ENCODE data around the gene P2RX6. TPM values are rescaled to one million over a fixed set of nuclear protein-coding genes. Genes with fewer than 3 reads are reported as not detected.

Gene P2RX6
- total RNA-seq, 2 donors from 2014 or later, result 0.34 TPM; not detected in 1

- H3K9me3 Mint-ChIP-seq, result no peaks in the 10 kb centered on the region
- ATAC-seq (no peak), DNase-seq (ENCODE audit: low spot score in 2 of 2) (no peak)
- H3K36me3 Mint-ChIP-seq, result no peaks in the 10 kb centered on the region
- H3K27ac Mint-ChIP-seq, result no peak overlapping the region
Observed at GRCh38 chr22:21018314-21018713, 3.3 kb downstream of the P2RX6 start.

GRCh38 chr22:21020802-21021429 is 6.0 kb downstream of the P2RX6 start:
- ATAC-seq, result peak in 1 of 2 donors; percentile 72
- no peak for DNase-seq (ENCODE audit: low spot score in 2 of 2)
- no peaks in the 10 kb centered on the region for H3K36me3 Mint-ChIP-seq
- H3K27ac Mint-ChIP-seq, result peak overlapping the region in 1 of 2 donors; percentile 9
- H3K9me3 Mint-ChIP-seq, result no peaks in the 10 kb centered on the region

GRCh38 chr22:21022507-21022906 is 7.5 kb downstream of the P2RX6 start:
- ATAC-seq (no peak), DNase-seq (ENCODE audit: low spot score in 2 of 2) (no peak)
- Mint-ChIP-seq H3K9me3 (no peaks in the 10 kb centered on the region), H3K27ac (no peak overlapping the region), H3K36me3 (no peaks in the 10 kb centered on the region)

- peak overlapping the region in 1 of 2 donors; percentile 62 for H3K27ac Mint-ChIP-seq
- no peak for DNase-seq (ENCODE audit: low spot score in 2 of 2)
- no peaks in the 10 kb centered on the region for H3K36me3 Mint-ChIP-seq
- H3K9me3 Mint-ChIP-seq, result no peaks in the 10 kb centered on the region
- peak in 1 of 2 donors; percentile 37 for ATAC-seq
Observed at GRCh38 chr22:21022955-21023614, 8.1 kb downstream of the P2RX6 start.

GRCh38 chr22:21025266-21025665 is 10.3 kb downstream of the P2RX6 start:
- ATAC-seq (peak in 1 of 2 donors; percentile 68), DNase-seq (ENCODE audit: low spot score in 2 of 2) (no peak)
- Mint-ChIP-seq H3K27ac (peak overlapping the region in 1 of 2 donors; percentile 87), H3K9me3 (no peaks in the 10 kb centered on the region), H3K36me3 (no peaks in the 10 kb centered on the region)

GRCh38 chr22:21025763-21026755 is 11.1 kb downstream of the P2RX6 start:
- Mint-ChIP-seq H3K27ac (peak overlapping the region in 1 of 2 donors; percentile 87), H3K9me3 (no peaks in the 10 kb centered on the region)

GRCh38 chr22:21026783-21027692 is 12.1 kb downstream of the P2RX6 start:
- no peak overlapping the region for H3K27ac Mint-ChIP-seq
- no peaks in the 10 kb centered on the region for H3K9me3 Mint-ChIP-seq
- ATAC-seq (no peak), DNase-seq (ENCODE audit: low spot score in 2 of 2) (no peak)
- H3K36me3 Mint-ChIP-seq, result peaks cover 0 to 7% of the 10 kb centered on the region in 2 donors

More at GRCh38 chr22:21025763-21026755, 11.1 kb downstream of the P2RX6 start:
- peaks cover 0 to 4% of the 10 kb centered on the region in 2 donors for H3K36me3 Mint-ChIP-seq
- ATAC-seq (no peak), DNase-seq (ENCODE audit: low spot score in 2 of 2) (no peak)

GRCh38 chr22:21028277-21029251 is 13.6 kb downstream of the P2RX6 start:
- ATAC-seq, result no peak
- H3K9me3 Mint-ChIP-seq, result no peaks in the 10 kb centered on the region

GRCh38 chr22:21029486-21030025 is 14.6 kb downstream of the P2RX6 start:
- ATAC-seq (no peak), DNase-seq (ENCODE audit: low spot score in 2 of 2) (no peak)
- Mint-ChIP-seq H3K27ac (no peak overlapping the region), H3K9me3 (no peaks in the 10 kb centered on the region), H3K36me3 (peaks cover 0 to 7% of the 10 kb centered on the region in 2 donors)

More at GRCh38 chr22:21028277-21029251, 13.6 kb downstream of the P2RX6 start:
- no peak for DNase-seq (ENCODE audit: low spot score in 2 of 2)
- Mint-ChIP-seq H3K27ac (no peak overlapping the region), H3K36me3 (peaks cover 0 to 7% of the 10 kb centered on the region in 2 donors)

GRCh38 chr22:21030032-21030431 is 15.1 kb downstream of the P2RX6 start:
- peaks cover 0 to 7% of the 10 kb centered on the region in 2 donors for H3K36me3 Mint-ChIP-seq
- no peak overlapping the region for H3K27ac Mint-ChIP-seq
- DNase-seq (ENCODE audit: low spot score in 2 of 2) (no peak), ATAC-seq (no peak)
- H3K9me3 Mint-ChIP-seq, result no peaks in the 10 kb centered on the region

- DNase-seq (ENCODE audit: low spot score in 2 of 2), result no peak
- peaks cover 0 to 7% of the 10 kb centered on the region in 2 donors for H3K36me3 Mint-ChIP-seq
- ATAC-seq, result no peak
- H3K9me3 Mint-ChIP-seq, result no peaks in the 10 kb centered on the region
- no peak overlapping the region for H3K27ac Mint-ChIP-seq
Observed at GRCh38 chr22:21030621-21031544, 15.9 kb downstream of the P2RX6 start.

GRCh38 chr22:21031545-21032036 is 16.6 kb downstream of the P2RX6 start:
- H3K36me3 Mint-ChIP-seq, result peaks cover 0 to 7% of the 10 kb centered on the region in 2 donors
- no peak overlapping the region for H3K27ac Mint-ChIP-seq
- no peaks in the 10 kb centered on the region for H3K9me3 Mint-ChIP-seq
- no peak for DNase-seq (ENCODE audit: low spot score in 2 of 2)
- no peak for ATAC-seq

GRCh38 chr22:21032037-21032867 is 17.3 kb downstream of the P2RX6 start, which contains the start of gene SLC7A4:
Gene SLC7A4 (minus strand): TSS chr22:21032561. CDS start chr22:21031812, 749 bp downstream.
- DNase-seq (ENCODE audit: low spot score in 2 of 2), result no peak
- H3K9me3 Mint-ChIP-seq, result no peaks in the 10 kb centered on the region
- H3K36me3 Mint-ChIP-seq, result peaks cover 0 to 7% of the 10 kb centered on the region in 2 donors
- ATAC-seq, result peak; percentile 9 to 26
- H3K27ac Mint-ChIP-seq, result no peak within 1 kb of the TSS

All from activated naive CD4-positive, alpha-beta T cell treated with anti-CD3 and anti-CD28 coated beads, Interleukin-2, amount 50 U/mL, for 72 hours (primary cell).